Spleen (tissue), 11 donors: ENCODE data around the gene LIPF. TPM values are rescaled to one million over a fixed set of nuclear protein-coding genes. Genes with fewer than 3 reads are reported as not detected.

Experiments
- DNase-seq: peaks from one replicate; pipeline ENCODE4 v3.0.0-alpha.2; 2020
- H3K27ac ChIP-seq, 8 donors: fragments of 200-600 bp; sonication (generic) in 7 of 8; 1 replicate in 4 of 8; 2 replicates in 4 of 8; pipeline versions ENCODE4 v1.5.0 to v1.8.0; 2016 to 2021; ENCODE audit warnings: inconsistent platforms in 4 of 8, mild to moderate bottlenecking in 4 of 8, moderate library complexity in 1 of 8
- H3K27me3 ChIP-seq, 7 donors: fragments of 200-600 bp; sonication (generic) in 6 of 7; replicated peaks in 1 of 7; 1 replicate in 4 of 7; 2 replicates in 3 of 7; pipeline versions ENCODE4 v1.5.0 to v1.8.0; 2016 to 2021; ENCODE audit warnings: inconsistent platforms in 3 of 7, mild to moderate bottlenecking in 1 of 7
- H3K36me3 ChIP-seq, 6 donors: fragments of 200-600 bp; sonication (generic) in 5 of 6; 1 replicate in 4 of 6; 2 replicates in 2 of 6; pipeline versions ENCODE4 v1.5.0 to v1.8.0; 2016 to 2021; ENCODE audit warnings: inconsistent platforms in 2 of 6
- H3K4me1 ChIP-seq, 6 donors: fragments of 200-600 bp; sonication (generic) in 5 of 6; 1 replicate in 3 of 6; 2 replicates in 3 of 6; pipeline versions ENCODE4 v1.5.0 to v1.8.0; 2016 to 2021; ENCODE audit warnings: inconsistent platforms in 3 of 6
- H3K4me3 ChIP-seq, 8 donors: fragments of 200-600 bp; sonication (generic) in 7 of 8; 1 replicate in 4 of 8; 2 replicates in 4 of 8; pipeline versions ENCODE4 v1.5.0 to v1.8.0; 2016 to 2021; ENCODE audit warnings: inconsistent platforms in 4 of 8, mild to moderate bottlenecking in 4 of 8, moderate library complexity in 2 of 8
- H3K9me3 ChIP-seq, 8 donors: fragments of 200-600 bp; sonication (generic) in 7 of 8; 1 replicate in 4 of 8; 2 replicates in 4 of 8; pipeline versions ENCODE4 v1.5.0 to v1.8.0; 2016 to 2021; ENCODE audit warnings: inconsistent platforms in 4 of 8
- CTCF ChIP-seq, 11 experiments: fragments of 200-600 bp in 7 of 11; fragments of 450-650 bp in 4 of 11; sonication (generic) in 4 of 11; IDR thresholded peaks in 8 of 11; conservative IDR thresholded peaks in 3 of 11; 1 replicate in 7 of 11; 2 replicates in 4 of 11; pipeline versions ENCODE4 v1.4.0 to v1.8.0; 2016 to 2021; ENCODE audit warnings: antibody characterized with exemption in 11 of 11, inconsistent platforms in 4 of 11, mild to moderate bottlenecking in 1 of 11
- POLR2A ChIP-seq, 3 donors: fragments of 450-650 bp; IDR thresholded peaks; one replicate each; pipeline ENCODE4 v1.5.1; 2017; ENCODE audit warnings: antibody characterized with exemption in 3 of 3, mild to moderate bottlenecking in 1 of 3
- POLR2AphosphoS5 ChIP-seq, 3 donors: sonication (generic); formaldehyde crosslinking; IDR thresholded peaks; one replicate each; pipeline ENCODE4 v1.5.1; 2017; ENCODE audit warnings: antibody characterized with exemption in 3 of 3
- WGBS, 5 donors: extraction: QIAGEN DNeasy Blood & Tissue Kit in 3 of 5; methylation state at CpG; one replicate each; pipeline versions ENCODE4 v1.1.5 to v1.1.7; 2013 to 2018; 5-methylcytosine and 5-hydroxymethylcytosine counted together
- intact Hi-C: fragments of 100-400 bp; cut with DNase I; formaldehyde crosslinking; loops from one replicate; pipeline ENCODE4 v1.15.0; 2023; ENCODE audit warnings: low total_unique reads
- polyA plus RNA-seq, 3 donors: library from polyadenylated mRNA; stranded (reverse); fragments of 200-250 nt; gene quantifications; one replicate each; pipeline ENCODE4 v1.2.1, GENCODE V29; 2013
- total RNA-seq, 7 donors: library from RNA; depleted of rRNA in 3 of 7; stranded (reverse); fragments of >200 nt in 3 of 7; fragmentation: NEBNext Ultra II Directional in 4 of 7; extraction: Animal tissue kit (Norgen Biotek cat#: 25700) in 4 of 7; gene quantifications; one replicate each; pipeline versions ENCODE4 v1.1.0 to v1.2.1, GENCODE V29; 2016 to 2021
- donor health status: healthy with polysubstance abuse.
- donor health status: DM: no; HTN: no; CAD: no; lungs with moderate emphysema.
- donor health status: DM: no; HTN: no; CAD: no.
- donor health status: Bipolar disorder and iron deficiency.
- donor health status: healthy.
- donor health status: DM: no; HTN: no; CAD: no.
- donor health status: DM: yes; HTN: yes; CAD: no.

Gene LIPF
- total and polyA plus RNA-seq, 10 donors = 0.23 to 0.83 TPM; not detected in 8

- no peak for DNase-seq
- no peak overlapping the region for H3K27ac ChIP-seq
- H3K4me1 ChIP-seq = no peaks in the 10 kb centered on the region
- TF ChIP-seq CTCF (IDR thresholded peaks at IDR 0.05 in 8 of 11, conservative IDR thresholded peaks at IDR 0.05 in 3 of 11) (no peak), POLR2AphosphoS5 (IDR thresholded peaks at IDR 0.05) (no peak), POLR2A (IDR thresholded peaks at IDR 0.05) (no peak)
- WGBS, 5 donors = 84 to 94% (median 87%) methylated on average over 4 of the region's 4 CpGs
- intact Hi-C loops = no loop called here
- H3K4me3 ChIP-seq = no peak overlapping the region
- H3K36me3 ChIP-seq = no peaks in the 10 kb centered on the region
- no peaks in the 10 kb centered on the region for H3K9me3 ChIP-seq
- no peaks in the 10 kb centered on the region for H3K27me3 ChIP-seq
These were observed 18.2 kb downstream of the LIPF start for GRCh38 chr10:88682491-88682890.

- peak in 10 of 11 experiments; percentile 23 to 72 (median 60) for TF ChIP-seq CTCF (IDR thresholded peaks at IDR 0.05 in 8 of 11, conservative IDR thresholded peaks at IDR 0.05 in 3 of 11)
- TF ChIP-seq POLR2AphosphoS5 (IDR thresholded peaks at IDR 0.05) = no peak
- Histone ChIP-seq H3K9me3 (no peaks in the 10 kb centered on the region), H3K4me1 (no peaks in the 10 kb centered on the region), H3K4me3 (no peak overlapping the region), H3K36me3 (no peaks in the 10 kb centered on the region), H3K27me3 (no peaks in the 10 kb centered on the region), H3K27ac (no peak overlapping the region)
- DNase-seq = no peak
- intact Hi-C loops = no loop called here
These were observed 23.7 kb downstream of the LIPF start for GRCh38 chr10:88687853-88688467.

- Histone ChIP-seq H3K36me3 (no peaks in the 10 kb centered on the region), H3K27ac (no peak overlapping the region), H3K27me3 (no peaks in the 10 kb centered on the region), H3K9me3 (no peaks in the 10 kb centered on the region), H3K4me3 (no peak overlapping the region), H3K4me1 (no peaks in the 10 kb centered on the region)
- no peak for TF ChIP-seq CTCF (IDR thresholded peaks at IDR 0.05 in 8 of 11, conservative IDR thresholded peaks at IDR 0.05 in 3 of 11)
- no peak for TF ChIP-seq POLR2A (IDR thresholded peaks at IDR 0.05)
- TF ChIP-seq POLR2AphosphoS5 (IDR thresholded peaks at IDR 0.05) = no peak
- intact Hi-C loops = no loop called here
- no peak for DNase-seq
- 82 to 98% (median 96%) methylated on average over 6 of the region's 6 CpGs for WGBS, 5 donors
These were observed 25.1 kb downstream of the LIPF start for GRCh38 chr10:88689366-88689765.

GRCh38 chr10:88693392-88694020 is 29.3 kb downstream of the LIPF start:
- intact Hi-C loops = loop anchor here (10.0 kb wide), 1 partner anchor 91 kb away; no protein-coding TSS in a partner anchor
- no peak for DNase-seq
- WGBS, 5 donors = 60 to 79% (median 66%) methylated on average over 4 of the region's 4 CpGs

More at GRCh38 chr10:88693392-88694020, 29.3 kb downstream of the LIPF start:
- TF ChIP-seq POLR2AphosphoS5 (IDR thresholded peaks at IDR 0.05) = no peak
- peak in 2 of 11 experiments; percentile 10 to 14 for TF ChIP-seq CTCF (IDR thresholded peaks at IDR 0.05 in 8 of 11, conservative IDR thresholded peaks at IDR 0.05 in 3 of 11)
- no peak for TF ChIP-seq POLR2A (IDR thresholded peaks at IDR 0.05)
- Histone ChIP-seq H3K9me3 (no peaks in the 10 kb centered on the region), H3K27ac (no peak overlapping the region), H3K36me3 (no peaks in the 10 kb centered on the region), H3K27me3 (no peaks in the 10 kb centered on the region), H3K4me1 (no peaks in the 10 kb centered on the region), H3K4me3 (no peak overlapping the region)
